B cell (primary cell): ENCODE results near the gene ANK2. TPM values are rescaled to one million over a fixed set of nuclear protein-coding genes. Genes with fewer than 3 reads are reported as not detected.

Experiments used
- ATAC-seq: fragments of 200-7000 bp; cut with Tn5 transposase; one replicate; pipeline ENCODE4 v1.10.0; 2021; ENCODE audit warnings: low read depth, mild to moderate bottlenecking, moderate number of reproducible peaks, moderate library complexity
- CTCF ChIA-PET: fragments of 350-600 bp; sonication (Branson Sonifier 250); formaldehyde crosslinking; loops from one replicate; lab custom pipeline; 2021; ENCODE audit warnings: antibody characterized with exemption, inconsistent platforms; lab: Charles Lee
- POLR2A ChIA-PET: fragments of 350-600 bp; sonication (Branson Sonifier 250); formaldehyde crosslinking; loops from one replicate; lab custom pipeline; 2021; ENCODE audit warnings: antibody characterized with exemption; lab: Charles Lee
- DNase-seq: peaks from one replicate; pipeline ENCODE4 v3.0.0; 2013
- H2AFZ ChIP-seq: 2 replicates; pipeline ENCODE4 v1.6.1; 2012; ENCODE audit warnings: mild to moderate bottlenecking, low read depth, low read length; ENCODE audit not compliant: insufficient read depth, poor library complexity, severe bottlenecking
- H3K27ac ChIP-seq, 2 donors: 1 replicate in 1 of 2; 2 replicates in 1 of 2; pipeline ENCODE4 v1.5.1; 2012 to 2013; ENCODE audit warnings: low read length in 2 of 2, mild to moderate bottlenecking in 2 of 2, moderate library complexity in 1 of 2
- H3K27me3 ChIP-seq, 4 experiments: fragments of 200-600 bp in 1 of 4; sonication (generic) in 1 of 4; replicated peaks in 1 of 4; 1 replicate in 2 of 4; 2 replicates in 2 of 4; pipeline versions ENCODE4 v1.6.1 to v1.7.0; 2013 to 2016; ENCODE audit warnings: low read length in 3 of 4, mild to moderate bottlenecking in 2 of 4, mixed read lengths in 1 of 4, moderate library complexity in 1 of 4; ENCODE audit not compliant: insufficient read depth in 4 of 4, control insufficient read depth in 3 of 4; ENCODE audit errors: control extremely low read depth in 1 of 4
- H3K36me3 ChIP-seq, 2 experiments: replicated peaks in 1 of 2; 1 replicate in 1 of 2; 2 replicates in 1 of 2; pipeline versions ENCODE4 v1.6.1 to v1.7.1; 2013; ENCODE audit warnings: low read length in 1 of 2; ENCODE audit not compliant: insufficient read depth in 2 of 2, control insufficient read depth in 1 of 2; ENCODE audit errors: control extremely low read depth in 1 of 2, extremely low read depth in 1 of 2
- H3K4me1 ChIP-seq, 2 donors: fragments of 200-600 bp in 1 of 2; sonication (generic) in 1 of 2; 1 replicate in 1 of 2; 2 replicates in 1 of 2; pipeline versions ENCODE4 v1.5.1 to v1.6.1; 2013 to 2017; ENCODE audit warnings: low read length in 2 of 2; ENCODE audit not compliant: control insufficient read depth in 2 of 2, insufficient read depth in 2 of 2
- H3K4me2 ChIP-seq: replicated peaks from 2 replicates; pipeline ENCODE3; 2012; ENCODE audit warnings: mild to moderate bottlenecking, low read depth, low read length; ENCODE audit not compliant: poor library complexity, severe bottlenecking
- H3K4me3 ChIP-seq, 5 experiments: fragments of 200-600 bp in 1 of 5; sonication (generic) in 1 of 5; 1 replicate in 3 of 5; 2 replicates in 2 of 5; pipeline versions ENCODE4 v1.5.1 to v1.7.0; 2011 to 2016; ENCODE audit warnings: low read length in 4 of 5, mild to moderate bottlenecking in 4 of 5, low read depth in 2 of 5, control low read depth in 1 of 5, moderate library complexity in 1 of 5; ENCODE audit not compliant: insufficient read depth in 1 of 5; ENCODE audit errors: control extremely low read depth in 1 of 5, extremely low read depth in 1 of 5
- H3K79me2 ChIP-seq: fragments of 200-600 bp; sonication (generic); one replicate; pipeline ENCODE4 v1.6.0; 2016; ENCODE audit warnings: low read length; ENCODE audit not compliant: control insufficient read depth, insufficient read depth
- H3K9ac ChIP-seq: fragments of 200-600 bp; sonication (generic); 2 replicates; pipeline ENCODE4 v1.6.1; 2017; ENCODE audit warnings: mild to moderate bottlenecking, low read length, moderate library complexity
- H3K9me3 ChIP-seq, 3 donors: one replicate each; pipeline versions ENCODE4 v1.6.1 to v1.7.1; 2013; ENCODE audit warnings: low read length in 2 of 3; ENCODE audit not compliant: control insufficient read depth in 2 of 3, insufficient read depth in 1 of 3; ENCODE audit errors: control extremely low read depth in 1 of 3
- H4K20me1 ChIP-seq: 2 replicates; pipeline ENCODE4 v1.6.0; 2012; ENCODE audit warnings: mild to moderate bottlenecking, low read length; ENCODE audit not compliant: insufficient read depth, control insufficient read depth, poor library complexity, severe bottlenecking
- H3K27ac Mint-ChIP-seq: one replicate; pipeline ENCODE4 v1.8.0; 2021; ENCODE audit warnings: mixed read lengths
- H3K27me3 Mint-ChIP-seq: one replicate; pipeline ENCODE4 v1.8.0; 2021; ENCODE audit warnings: mixed read lengths
- H3K4me1 Mint-ChIP-seq: one replicate; pipeline ENCODE4 v1.8.0; 2021; ENCODE audit warnings: mixed read lengths
- H3K4me3 Mint-ChIP-seq: one replicate; pipeline ENCODE4 v1.8.0; 2021; ENCODE audit warnings: mixed read lengths
- H3K9me3 Mint-ChIP-seq: one replicate; pipeline ENCODE4 v1.8.0; 2022; ENCODE audit warnings: mixed read lengths; ENCODE audit not compliant: insufficient read depth
- EZH2 ChIP-seq: IDR thresholded peaks from 2 replicates; pipeline ENCODE4 v1.6.1; 2012; ENCODE audit warnings: borderline replicate concordance, low read depth, mild to moderate bottlenecking, moderate library complexity, low read length; ENCODE audit not compliant: insufficient read depth, poor library complexity, severe bottlenecking
- WGBS: methylation state at CpG from one replicate; pipeline ENCODE4 v1.1.5; 2013; ENCODE audit warnings: missing lambda C conversion rate; ENCODE audit not compliant: insufficient coverage; 5-methylcytosine and 5-hydroxymethylcytosine counted together
- intact Hi-C: fragments of 100-400 bp; cut with micrococcal nuclease; formaldehyde crosslinking; loops from one replicate; pipeline ENCODE4 v1.10.0; 2022
- polyA plus RNA-seq: library from polyadenylated mRNA; depleted of rRNA; stranded (reverse); fragments of >200 nt; gene quantifications from 2 replicates; pipeline ENCODE4 v1.2.3, GENCODE V29; 2012
- total RNA-seq, 2 donors: library from RNA; stranded (reverse); fragments of 120-200 nt in 1 of 2; gene quantifications; 1 replicate in 1 of 2; 2 replicates in 1 of 2; pipeline versions ENCODE4 v1.2.3 to v1.2.4, GENCODE V29; 2013 to 2022
- TF ChIP-seq, protein P1 (sequence below): fragments of 200-600 bp; IDR thresholded peaks from one replicate; pipeline ENCODE4 v1.8.0; 2022; ENCODE audit warnings: antibody characterized with exemption, mild to moderate bottlenecking

ANK2 gene
- total and polyA plus RNA-seq, 2 donors (not counting 1 experiment from before 2014, with no cell fraction given): 0.16 to 3.6 TPM

DNA sequence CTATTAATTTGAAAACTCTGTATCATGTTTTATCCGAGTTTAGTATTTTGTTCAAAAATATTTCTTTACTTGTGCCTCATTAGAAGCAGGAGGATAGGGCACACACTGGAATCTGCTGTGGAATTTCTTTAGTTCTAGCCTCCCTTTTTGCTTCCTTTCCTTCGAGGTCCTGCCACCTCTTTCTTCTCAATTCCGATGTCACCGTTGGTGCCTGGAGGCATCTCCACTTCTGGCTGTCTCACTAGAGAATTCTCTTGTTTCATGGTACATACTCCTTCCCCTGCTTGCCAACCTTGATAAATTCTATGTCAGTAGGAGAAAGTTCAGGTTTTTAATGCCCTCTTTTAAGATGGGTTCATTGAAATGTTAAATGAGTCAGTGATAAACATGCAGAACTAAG is 140.1 kb downstream of the ANK2 start:
- H3K4me1 Mint-ChIP-seq: no peaks in the 10 kb centered on the region
- H3K9me3 Mint-ChIP-seq: no peaks in the 10 kb centered on the region
- Histone ChIP-seq H3K36me3 (no peaks in the 10 kb centered on the region), H3K27me3 (no peaks in the 10 kb centered on the region), H3K27ac (no peak overlapping the region), H3K4me1 (no peaks in the 10 kb centered on the region), H4K20me1 (no peaks in the 10 kb centered on the region), H3K4me3 (no peak overlapping the region), H3K79me2 (no peaks in the 10 kb centered on the region), H3K9me3 (no peaks in the 10 kb centered on the region), H2AFZ (no peak overlapping the region), H3K4me2 (no peak overlapping the region), H3K9ac (no peak overlapping the region)
- intact Hi-C loops: no loop called here
- 71% methylated on average over 1 of the region's 4 CpGs for WGBS
- DNase-seq (no peak), ATAC-seq (no peak)
- H3K27me3 Mint-ChIP-seq: no peaks in the 10 kb centered on the region
- CTCF ChIA-PET: no interaction called here
- no peak overlapping the region for H3K4me3 Mint-ChIP-seq
- no peak overlapping the region for H3K27ac Mint-ChIP-seq
- TF ChIP-seq, protein P1, sequence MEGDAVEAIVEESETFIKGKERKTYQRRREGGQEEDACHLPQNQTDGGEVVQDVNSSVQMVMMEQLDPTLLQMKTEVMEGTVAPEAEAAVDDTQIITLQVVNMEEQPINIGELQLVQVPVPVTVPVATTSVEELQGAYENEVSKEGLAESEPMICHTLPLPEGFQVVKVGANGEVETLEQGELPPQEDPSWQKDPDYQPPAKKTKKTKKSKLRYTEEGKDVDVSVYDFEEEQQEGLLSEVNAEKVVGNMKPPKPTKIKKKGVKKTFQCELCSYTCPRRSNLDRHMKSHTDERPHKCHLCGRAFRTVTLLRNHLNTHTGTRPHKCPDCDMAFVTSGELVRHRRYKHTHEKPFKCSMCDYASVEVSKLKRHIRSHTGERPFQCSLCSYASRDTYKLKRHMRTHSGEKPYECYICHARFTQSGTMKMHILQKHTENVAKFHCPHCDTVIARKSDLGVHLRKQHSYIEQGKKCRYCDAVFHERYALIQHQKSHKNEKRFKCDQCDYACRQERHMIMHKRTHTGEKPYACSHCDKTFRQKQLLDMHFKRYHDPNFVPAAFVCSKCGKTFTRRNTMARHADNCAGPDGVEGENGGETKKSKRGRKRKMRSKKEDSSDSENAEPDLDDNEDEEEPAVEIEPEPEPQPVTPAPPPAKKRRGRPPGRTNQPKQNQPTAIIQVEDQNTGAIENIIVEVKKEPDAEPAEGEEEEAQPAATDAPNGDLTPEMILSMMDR: no peak
- no peak for TF ChIP-seq EZH2
- POLR2A ChIA-PET: no interaction called here

DNA sequence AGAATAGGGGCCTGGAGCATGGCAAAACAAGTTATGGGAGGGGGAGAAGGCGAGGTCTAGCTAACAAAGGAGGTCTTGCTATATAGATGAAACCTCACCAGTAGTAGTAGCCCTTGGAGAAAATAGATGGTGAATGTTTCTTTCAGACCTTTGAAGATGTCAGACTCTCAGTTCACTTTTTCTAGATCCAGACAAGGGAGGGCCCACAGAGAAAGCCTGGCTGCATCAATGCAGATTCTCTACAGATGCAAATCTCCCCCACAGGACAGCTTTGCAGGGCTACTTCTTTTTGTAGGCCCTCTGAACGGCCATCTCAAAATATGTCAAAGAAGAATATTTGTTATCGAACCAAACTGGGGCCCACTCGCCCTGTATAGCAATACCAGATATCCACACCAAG is 159.7 kb downstream of the ANK2 start:
- no peak for ATAC-seq
- no peaks in the 10 kb centered on the region for H3K27me3 Mint-ChIP-seq
- no peak for DNase-seq
- Histone ChIP-seq H3K4me2 (no peak overlapping the region), H3K9me3 (no peaks in the 10 kb centered on the region), H4K20me1 (no peaks in the 10 kb centered on the region), H3K36me3 (no peaks in the 10 kb centered on the region), H3K9ac (no peak overlapping the region), H3K27ac (no peak overlapping the region), H3K79me2 (no peaks in the 10 kb centered on the region), H3K4me3 (no peak overlapping the region), H3K27me3 (no peaks in the 10 kb centered on the region), H3K4me1 (no peaks in the 10 kb centered on the region), H2AFZ (no peak overlapping the region)
- WGBS: no CpG with 5 or more reads among the region's 4 CpGs
- no peak overlapping the region for H3K27ac Mint-ChIP-seq
- POLR2A ChIA-PET: no interaction called here
- intact Hi-C loops: no loop called here
- H3K9me3 Mint-ChIP-seq: no peaks in the 10 kb centered on the region
- H3K4me1 Mint-ChIP-seq: no peaks in the 10 kb centered on the region
- TF ChIP-seq, protein P1: no peak
- no peak for TF ChIP-seq EZH2
- H3K4me3 Mint-ChIP-seq: no peak overlapping the region
- CTCF ChIA-PET: no interaction called here
